Measurements from ENCODE around the gene ABCG1.

DNA sequence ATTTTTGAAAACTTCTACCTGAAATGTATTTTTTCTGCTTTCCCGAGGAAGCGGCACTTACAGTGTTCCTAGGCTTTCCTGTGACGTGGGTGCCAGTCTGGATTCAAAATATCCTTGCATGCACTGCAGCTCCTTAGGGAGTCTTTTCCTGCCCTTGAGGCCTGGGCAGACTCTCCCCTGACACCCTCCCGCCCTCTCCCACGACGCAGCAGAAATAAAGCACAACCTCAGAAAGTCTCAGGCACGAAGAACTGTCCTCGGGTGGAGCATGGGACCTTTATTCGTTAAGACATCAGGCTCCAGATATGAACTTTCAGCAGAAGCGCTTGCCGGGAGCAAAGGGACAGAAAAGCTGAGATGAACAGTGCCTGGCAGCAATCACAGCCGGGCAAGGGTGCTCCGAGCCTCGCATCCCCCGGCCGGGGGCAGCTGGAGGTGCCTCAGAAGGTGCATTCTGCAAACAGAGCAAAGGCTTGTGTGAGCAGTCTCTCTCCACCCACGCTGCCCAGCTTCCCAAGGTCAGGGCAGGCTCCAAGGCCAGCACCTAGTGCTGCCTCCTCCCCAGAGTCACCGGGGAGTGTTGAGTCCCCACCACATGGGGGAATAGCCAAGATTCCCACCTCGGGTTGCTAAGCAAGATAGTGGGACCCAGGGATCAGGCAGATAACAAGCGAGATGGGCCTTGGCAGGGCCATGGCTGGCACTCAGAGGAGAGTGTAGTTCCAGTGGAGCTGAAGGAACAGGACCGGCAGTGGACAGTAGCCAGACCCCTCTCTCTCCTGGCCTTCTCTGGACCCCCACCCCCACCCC is 93.1 kb downstream of the ABCG1 start:
- no peak for TF ChIP-seq POLR2A (IDR thresholded peaks at IDR 0.05)
- TF ChIP-seq, protein P1, sequence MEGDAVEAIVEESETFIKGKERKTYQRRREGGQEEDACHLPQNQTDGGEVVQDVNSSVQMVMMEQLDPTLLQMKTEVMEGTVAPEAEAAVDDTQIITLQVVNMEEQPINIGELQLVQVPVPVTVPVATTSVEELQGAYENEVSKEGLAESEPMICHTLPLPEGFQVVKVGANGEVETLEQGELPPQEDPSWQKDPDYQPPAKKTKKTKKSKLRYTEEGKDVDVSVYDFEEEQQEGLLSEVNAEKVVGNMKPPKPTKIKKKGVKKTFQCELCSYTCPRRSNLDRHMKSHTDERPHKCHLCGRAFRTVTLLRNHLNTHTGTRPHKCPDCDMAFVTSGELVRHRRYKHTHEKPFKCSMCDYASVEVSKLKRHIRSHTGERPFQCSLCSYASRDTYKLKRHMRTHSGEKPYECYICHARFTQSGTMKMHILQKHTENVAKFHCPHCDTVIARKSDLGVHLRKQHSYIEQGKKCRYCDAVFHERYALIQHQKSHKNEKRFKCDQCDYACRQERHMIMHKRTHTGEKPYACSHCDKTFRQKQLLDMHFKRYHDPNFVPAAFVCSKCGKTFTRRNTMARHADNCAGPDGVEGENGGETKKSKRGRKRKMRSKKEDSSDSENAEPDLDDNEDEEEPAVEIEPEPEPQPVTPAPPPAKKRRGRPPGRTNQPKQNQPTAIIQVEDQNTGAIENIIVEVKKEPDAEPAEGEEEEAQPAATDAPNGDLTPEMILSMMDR (IDR thresholded peaks at IDR 0.05), result no peak
- no peak for TF ChIP-seq POLR2AphosphoS5 (IDR thresholded peaks at IDR 0.05)

Measured in suprapubic skin (tissue), 4 donors.